Caco-2 (cell line): Measurements from ENCODE around the gene CERT1. TPM values are rescaled to one million over a fixed set of nuclear protein-coding genes. Genes with fewer than 3 reads are reported as not detected.

Experiments used
- BruUV-seq: library from RNA; stranded (reverse); fragments of 400-500 nt; replicated peaks from 2 replicates; lab custom pipeline; 2021; lab: Mats Ljungman, UMichigan
- CTCF ChIA-PET: fragments of 300-600 bp; sonication (Branson Sonifier 250); formaldehyde crosslinking; loops from one replicate; lab custom pipeline; 2022; ENCODE audit warnings: antibody characterized with exemption; lab: Charles Lee
- POLR2A ChIA-PET: fragments of 300-600 bp; sonication (Branson Sonifier 250); formaldehyde crosslinking; loops from one replicate; lab custom pipeline; 2022; ENCODE audit warnings: antibody characterized with exemption; lab: Charles Lee
- DNase-seq, 2 experiments: peaks; one replicate each; pipeline versions ENCODE4 v3.0.0 to v3.0.0-alpha.2; 2020 to 2022
- H3K27me3 ChIP-seq: replicated peaks from 2 replicates; pipeline ENCODE4 v1.6.0; 2011; ENCODE audit warnings: low read length; ENCODE audit not compliant: control insufficient read depth, insufficient read depth
- H3K36me3 ChIP-seq: 2 replicates; pipeline ENCODE4 v1.5.1; 2011; ENCODE audit warnings: low read length; ENCODE audit not compliant: control insufficient read depth, insufficient read depth
- H3K4me1 ChIP-seq: fragments of 250-450 bp; sonication (Bioruptor Pico); 2 replicates; pipeline ENCODE4 v1.5.1; 2020; ENCODE audit warnings: mild to moderate bottlenecking
- H3K4me3 ChIP-seq: 2 replicates; pipeline ENCODE4 v1.5.1; 2011; ENCODE audit warnings: low read depth, mild to moderate bottlenecking, control low read depth, low read length
- H3K9me3 ChIP-seq: fragments of 250-450 bp; sonication (Bioruptor Pico); 2 replicates; pipeline ENCODE4 v1.5.1; 2020; ENCODE audit warnings: mild to moderate bottlenecking, moderate library complexity
- H3K27ac Mint-ChIP-seq: one replicate; pipeline ENCODE4 v1.8.0; 2022; ENCODE audit warnings: mixed read lengths; ENCODE audit not compliant: unreplicated experiment
- H3K27me3 Mint-ChIP-seq: one replicate; pipeline ENCODE4 v1.8.0; 2022; ENCODE audit warnings: mixed read lengths; ENCODE audit not compliant: insufficient read depth, unreplicated experiment
- H3K36me3 Mint-ChIP-seq: one replicate; pipeline ENCODE4 v1.8.0; 2022; ENCODE audit warnings: mild to moderate bottlenecking, mixed read lengths; ENCODE audit not compliant: insufficient read depth, unreplicated experiment
- H3K4me1 Mint-ChIP-seq: one replicate; pipeline ENCODE4 v1.8.0; 2022; ENCODE audit warnings: low read depth, mixed read lengths; ENCODE audit not compliant: unreplicated experiment
- H3K4me3 Mint-ChIP-seq: one replicate; pipeline ENCODE4 v1.8.0; 2022; ENCODE audit warnings: mild to moderate bottlenecking, moderate library complexity, mixed read lengths; ENCODE audit not compliant: unreplicated experiment
- H3K9me3 Mint-ChIP-seq: one replicate; pipeline ENCODE4 v1.8.0; 2022; ENCODE audit warnings: mixed read lengths; ENCODE audit not compliant: unreplicated experiment
- CTCF ChIP-seq, 2 experiments: fragments of 200-600 bp in 1 of 2; IDR thresholded peaks; 1 replicate in 1 of 2; 2 replicates in 1 of 2; pipeline versions ENCODE4 v1.5.1 to v1.8.0; 2011 to 2022; ENCODE audit warnings: antibody characterized with exemption in 1 of 2, control low read depth in 1 of 2, inconsistent platforms in 1 of 2, low read depth in 1 of 2, low read length in 1 of 2, mild to moderate bottlenecking in 1 of 2, moderate library complexity in 1 of 2; ENCODE audit not compliant: insufficient read depth in 1 of 2, severe bottlenecking in 1 of 2, unreplicated experiment in 1 of 2
- intact Hi-C: fragments of 100-400 bp; cut with micrococcal nuclease; formaldehyde crosslinking; loops from one replicate; pipeline ENCODE4 v1.10.0; 2022; ENCODE audit not compliant: unreplicated experiment
- total RNA-seq: library from RNA; stranded (reverse); gene quantifications from 2 replicates; pipeline ENCODE4 v1.2.3, GENCODE V29; 2022

Gene CERT1
- total RNA-seq, 1 experiment from 2014 or later = 44.3 TPM

GRCh38 chr5:75446068-75446467 is 65.4 kb downstream of the CERT1 start:
- no peaks in the 10 kb centered on the region for H3K36me3 ChIP-seq
- intact Hi-C loops = no loop called here
- ChIA-PET POLR2A (no interaction called here), CTCF (no interaction called here)
- H3K4me3 ChIP-seq = no peak overlapping the region
- Mint-ChIP-seq H3K4me3 (no peak overlapping the region), H3K27me3 (no peaks in the 10 kb centered on the region), H3K9me3 (peaks cover 10% of the 10 kb centered on the region), H3K36me3 (peaks cover 19% of the 10 kb centered on the region), H3K4me1 (peaks cover 4% of the 10 kb centered on the region), H3K27ac (no peak overlapping the region)
- DNase-seq = no peak
- no peak for TF ChIP-seq CTCF (IDR thresholded peaks at IDR 0.05; ENCODE audit: insufficient read depth in 1 of 2, low read depth in 1 of 2, low read length in 1 of 2, severe bottlenecking in 1 of 2, unreplicated experiment in 1 of 2)
- no TSS peak for BruUV-seq
- H3K9me3 ChIP-seq = peaks cover 14% of the 10 kb centered on the region; the same call in 1 of the 2 replicates
- no peaks in the 10 kb centered on the region for H3K27me3 ChIP-seq
- H3K4me1 ChIP-seq = no peaks in the 10 kb centered on the region

- CTCF ChIA-PET = no interaction called here
- H3K27me3 Mint-ChIP-seq = no peaks in the 10 kb centered on the region
Measured at GRCh38 chr5:75441560-75441959, 69.9 kb downstream of the CERT1 start.

GRCh38 chr5:75439276-75439675 is 72.2 kb downstream of the CERT1 start:
- POLR2A ChIA-PET = no interaction called here

More at GRCh38 chr5:75441560-75441959, 69.9 kb downstream of the CERT1 start:
- Histone ChIP-seq H3K9me3 (peaks cover 13% of the 10 kb centered on the region; the same call in 1 of the 2 replicates), H3K27me3 (no peaks in the 10 kb centered on the region), H3K36me3 (no peaks in the 10 kb centered on the region), H3K4me3 (no peak overlapping the region), H3K4me1 (no peaks in the 10 kb centered on the region)
- POLR2A ChIA-PET = no interaction called here
- DNase-seq = no peak
- H3K27ac Mint-ChIP-seq = no peak overlapping the region
- no peak overlapping the region for H3K4me3 Mint-ChIP-seq
- peaks cover 10% of the 10 kb centered on the region for H3K9me3 Mint-ChIP-seq
- H3K36me3 Mint-ChIP-seq = peaks cover 18% of the 10 kb centered on the region
- no peaks in the 10 kb centered on the region for H3K4me1 Mint-ChIP-seq
- TF ChIP-seq CTCF (IDR thresholded peaks at IDR 0.05; ENCODE audit: insufficient read depth in 1 of 2, low read depth in 1 of 2, low read length in 1 of 2, severe bottlenecking in 1 of 2, unreplicated experiment in 1 of 2) = no peak
- intact Hi-C loops = no loop called here
- BruUV-seq = no TSS peak

More at GRCh38 chr5:75439276-75439675, 72.2 kb downstream of the CERT1 start:
- Histone ChIP-seq H3K27me3 (no peaks in the 10 kb centered on the region), H3K4me3 (no peak overlapping the region), H3K36me3 (no peaks in the 10 kb centered on the region), H3K9me3 (peaks cover 5% of the 10 kb centered on the region; the same call in 1 of the 2 replicates), H3K4me1 (no peaks in the 10 kb centered on the region)
- no peak overlapping the region for H3K4me3 Mint-ChIP-seq
- CTCF ChIA-PET = no interaction called here
- no peak overlapping the region for H3K27ac Mint-ChIP-seq
- no peak for TF ChIP-seq CTCF (IDR thresholded peaks at IDR 0.05; ENCODE audit: insufficient read depth in 1 of 2, low read depth in 1 of 2, low read length in 1 of 2, severe bottlenecking in 1 of 2, unreplicated experiment in 1 of 2)
- H3K27me3 Mint-ChIP-seq = no peaks in the 10 kb centered on the region
- no peak for DNase-seq
- no peaks in the 10 kb centered on the region for H3K4me1 Mint-ChIP-seq
- intact Hi-C loops = no loop called here
- peaks cover 30% of the 10 kb centered on the region for H3K36me3 Mint-ChIP-seq
- BruUV-seq = no TSS peak
- peaks cover 10% of the 10 kb centered on the region for H3K9me3 Mint-ChIP-seq
